ENCODE data around the gene PRRT3. TPM values are rescaled to one million over a fixed set of nuclear protein-coding genes. Genes with fewer than 3 reads are reported as not detected.

Gene PRRT3
- total and polyA plus RNA-seq, 2 of the 8 experiments (the other 6 are each of a cell fraction or from before 2014, with no cell fraction given), result 9.0 to 9.2 TPM

- TF ChIP-seq TCF12 (IDR thresholded peaks at IDR 0.05; ENCODE audit: low read depth, low read length), result no peak
- no peak for TF ChIP-seq JUN (IDR thresholded peaks at IDR 0.05; ENCODE audit: low read depth, low read length)
- no peak for TF ChIP-seq CEBPB (IDR thresholded peaks at IDR 0.05; ENCODE audit: low read depth, low read length)
- peak; percentile 81; the same call in 1 of the 2 replicates for TF ChIP-seq GABPA (IDR thresholded peaks at IDR 0.05; ENCODE audit: borderline replicate concordance, insufficient read depth, low read length)
- no peak for TF ChIP-seq EGR1 (IDR thresholded peaks at IDR 0.05; ENCODE audit: borderline replicate concordance, low read depth, low read length)
- peak; percentile 33 for TF ChIP-seq ASH2L (IDR thresholded peaks at IDR 0.05; ENCODE audit: low read length)
- no peak for TF ChIP-seq CHD7 (IDR thresholded peaks at IDR 0.05; ENCODE audit: insufficient replicate concordance, low read length)
- no peak for TF ChIP-seq SIX5 (IDR thresholded peaks at IDR 0.05; ENCODE audit: low read depth, low read length)
- peak; percentile 76 for TF ChIP-seq NRF1 (IDR thresholded peaks at IDR 0.05; ENCODE audit: low read depth, low read length)
- TF ChIP-seq FOSL1 (IDR thresholded peaks at IDR 0.05; ENCODE audit: insufficient read depth, low read depth, low read length), result no peak
- TF ChIP-seq SP4 (IDR thresholded peaks at IDR 0.05; ENCODE audit: low read length), result peak; percentile 20; the same call in 1 of the 2 replicates
Observed at GRCh38 chr3:9946112-9947024, 5.8 kb downstream of the PRRT3 start (continued).

Data from H1 (cell line).